AG04450 (cell line): Measurements from ENCODE around the gene FRMPD2. TPM values are rescaled to one million over a fixed set of nuclear protein-coding genes. Genes with fewer than 3 reads are reported as not detected.

Source experiments
- CTCF ChIA-PET: fragments of 300-600, 350-600 bp; formaldehyde crosslinking; extraction: SDS; loops from one replicate; lab custom pipeline; 2022; ENCODE audit warnings: antibody characterized with exemption, inconsistent platforms; lab: Charles Lee
- POLR2A ChIA-PET: fragments of 350-600 bp; formaldehyde crosslinking; extraction: SDS; loops from one replicate; lab custom pipeline; 2021; ENCODE audit warnings: antibody characterized with exemption, inconsistent platforms; lab: Yijun Ruan, JAX
- DNase-seq: peaks from one replicate; pipeline ENCODE4 v3.0.0-alpha.2; 2011; ENCODE audit warnings: low read depth, low spot score
- H3K27ac ChIP-seq: one replicate; pipeline ENCODE4 v1.5.1; 2012; ENCODE audit warnings: low read depth, low read length, control low read depth
- H3K27me3 ChIP-seq: one replicate; pipeline ENCODE4 v1.6.0; 2012; ENCODE audit warnings: low read length; ENCODE audit not compliant: control insufficient read depth, insufficient read depth
- H3K4me3 ChIP-seq: 2 replicates; pipeline ENCODE4 v1.5.1; 2011; ENCODE audit warnings: mild to moderate bottlenecking, low read depth, low read length, control low read depth
- H3K9me3 ChIP-seq: 2 replicates; pipeline ENCODE4 v1.5.1; 2012; ENCODE audit warnings: low read length; ENCODE audit not compliant: control insufficient read depth, insufficient read depth
- CTCF ChIP-seq: IDR thresholded peaks from 2 replicates; pipeline ENCODE4 v1.5.1; 2011; ENCODE audit warnings: low read depth, low read length, control low read depth, inconsistent platforms
- polyA plus RNA-seq: library from polyadenylated mRNA; depleted of rRNA; stranded (reverse); fragments of >200 nt; gene quantifications from 2 replicates; pipeline ENCODE4 v1.2.3, GENCODE V29; 2011

The FRMPD2 gene
- polyA plus RNA-seq, 1 experiment = not detected

GRCh38 chr10:48206482-48207250, 67.8 kb downstream of the FRMPD2 start:
- Histone ChIP-seq H3K9me3 (no peaks in the 10 kb centered on the region), H3K4me3 (no peak overlapping the region), H3K27ac (no peak overlapping the region), H3K27me3 (peaks cover 7% of the 10 kb centered on the region)
- no peak for TF ChIP-seq CTCF
- ChIA-PET CTCF (interaction anchor here (0.6 kb wide), 1 partner anchor 30 kb away, joined by 5 read pairs; no protein-coding TSS in a partner anchor), POLR2A (no interaction called here)
- no peak for DNase-seq

GRCh38 chr10:48205918-48206317, 68.6 kb downstream of the FRMPD2 start:
- ChIA-PET CTCF (interaction anchor here (0.6 kb wide), 1 partner anchor 31 kb away, joined by 5 read pairs; no protein-coding TSS in a partner anchor), POLR2A (no interaction called here)
- DNase-seq = no peak
- no peak overlapping the region for H3K27ac ChIP-seq
- H3K4me3 ChIP-seq = no peak overlapping the region
- no peaks in the 10 kb centered on the region for H3K9me3 ChIP-seq
- no peak for TF ChIP-seq CTCF
- peaks cover 7% of the 10 kb centered on the region for H3K27me3 ChIP-seq

GRCh38 chr10:48199580-48200377, 74.7 kb downstream of the FRMPD2 start:
- no peaks in the 10 kb centered on the region for H3K9me3 ChIP-seq
- CTCF ChIA-PET = no interaction called here
- H3K4me3 ChIP-seq = no peak overlapping the region
- POLR2A ChIA-PET = no interaction called here
- no peak for DNase-seq
- H3K27ac ChIP-seq = no peak overlapping the region
- TF ChIP-seq CTCF = no peak
- H3K27me3 ChIP-seq = peaks cover 10% of the 10 kb centered on the region

- DNase-seq = no peak
- Histone ChIP-seq H3K9me3 (no peaks in the 10 kb centered on the region), H3K27me3 (peaks cover 11% of the 10 kb centered on the region), H3K27ac (no peak overlapping the region), H3K4me3 (no peak overlapping the region)
- ChIA-PET CTCF (no interaction called here), POLR2A (no interaction called here)
- TF ChIP-seq CTCF = no peak
Observed at GRCh38 chr10:48197236-48197899, 77.1 kb downstream of the FRMPD2 start.
